Panc1 (cell line): ENCODE results near the gene TEX264.

Experiments used
- CTCF ChIP-seq: fragments of 450-650 bp; IDR thresholded peaks from 2 replicates; pipeline ENCODE4 v1.5.1; 2017; ENCODE audit warnings: mild to moderate bottlenecking
- POLR2AphosphoS5 ChIP-seq: IDR thresholded peaks from 2 replicates; pipeline ENCODE4 v1.6.1; 2012; ENCODE audit warnings: mild to moderate bottlenecking, low read depth, low read length, moderate library complexity
- SIN3A ChIP-seq: IDR thresholded peaks from 2 replicates; pipeline ENCODE4 v1.6.1; 2012; ENCODE audit warnings: low read depth, mild to moderate bottlenecking, low read length, moderate library complexity, borderline replicate concordance; ENCODE audit not compliant: insufficient read depth
- TCF7L2 ChIP-seq: IDR thresholded peaks from 2 replicates; pipeline ENCODE4 v1.6.1; 2011; ENCODE audit warnings: mild to moderate bottlenecking, low read depth, low read length, inconsistent platforms
- TF ChIP-seq, protein P1 (sequence below), 2 experiments: IDR thresholded peaks; 2 replicates each; pipeline ENCODE4 v1.6.1; 2011 to 2012; ENCODE audit warnings: low read depth in 2 of 2, control low read depth in 1 of 2, low read length in 1 of 2, mild to moderate bottlenecking in 1 of 2, moderate library complexity in 1 of 2; ENCODE audit not compliant: insufficient read depth in 1 of 2

DNA sequence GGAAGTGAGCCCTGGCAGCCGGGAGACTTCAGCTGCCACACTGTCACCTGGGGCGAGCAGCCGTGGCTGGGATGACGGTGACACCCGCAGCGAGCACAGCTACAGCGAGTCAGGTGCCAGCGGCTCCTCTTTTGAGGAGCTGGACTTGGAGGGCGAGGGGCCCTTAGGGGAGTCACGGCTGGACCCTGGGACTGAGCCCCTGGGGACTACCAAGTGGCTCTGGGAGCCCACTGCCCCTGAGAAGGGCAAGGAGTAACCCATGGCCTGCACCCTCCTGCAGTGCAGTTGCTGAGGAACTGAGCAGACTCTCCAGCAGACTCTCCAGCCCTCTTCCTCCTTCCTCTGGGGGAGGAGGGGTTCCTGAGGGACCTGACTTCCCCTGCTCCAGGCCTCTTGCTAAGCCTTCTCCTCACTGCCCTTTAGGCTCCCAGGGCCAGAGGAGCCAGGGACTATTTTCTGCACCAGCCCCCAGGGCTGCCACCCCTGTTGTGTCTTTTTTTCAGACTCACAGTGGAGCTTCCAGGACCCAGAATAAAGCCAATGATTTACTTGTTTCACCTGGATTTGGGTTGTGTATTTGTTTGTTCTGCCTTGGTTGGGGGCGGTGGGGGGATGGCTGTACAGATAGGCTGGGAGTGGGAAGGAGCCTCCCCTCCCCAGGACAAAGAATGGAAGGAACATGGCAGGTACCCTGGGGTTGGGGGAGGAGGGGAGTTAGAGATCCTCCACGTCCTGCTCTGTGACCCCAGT, 32.9 kb downstream of the TEX264 start:
- TF ChIP-seq POLR2AphosphoS5 (no peak), CTCF (no peak), TCF7L2 (no peak), SIN3A (no peak)
- TF ChIP-seq, protein P1, sequence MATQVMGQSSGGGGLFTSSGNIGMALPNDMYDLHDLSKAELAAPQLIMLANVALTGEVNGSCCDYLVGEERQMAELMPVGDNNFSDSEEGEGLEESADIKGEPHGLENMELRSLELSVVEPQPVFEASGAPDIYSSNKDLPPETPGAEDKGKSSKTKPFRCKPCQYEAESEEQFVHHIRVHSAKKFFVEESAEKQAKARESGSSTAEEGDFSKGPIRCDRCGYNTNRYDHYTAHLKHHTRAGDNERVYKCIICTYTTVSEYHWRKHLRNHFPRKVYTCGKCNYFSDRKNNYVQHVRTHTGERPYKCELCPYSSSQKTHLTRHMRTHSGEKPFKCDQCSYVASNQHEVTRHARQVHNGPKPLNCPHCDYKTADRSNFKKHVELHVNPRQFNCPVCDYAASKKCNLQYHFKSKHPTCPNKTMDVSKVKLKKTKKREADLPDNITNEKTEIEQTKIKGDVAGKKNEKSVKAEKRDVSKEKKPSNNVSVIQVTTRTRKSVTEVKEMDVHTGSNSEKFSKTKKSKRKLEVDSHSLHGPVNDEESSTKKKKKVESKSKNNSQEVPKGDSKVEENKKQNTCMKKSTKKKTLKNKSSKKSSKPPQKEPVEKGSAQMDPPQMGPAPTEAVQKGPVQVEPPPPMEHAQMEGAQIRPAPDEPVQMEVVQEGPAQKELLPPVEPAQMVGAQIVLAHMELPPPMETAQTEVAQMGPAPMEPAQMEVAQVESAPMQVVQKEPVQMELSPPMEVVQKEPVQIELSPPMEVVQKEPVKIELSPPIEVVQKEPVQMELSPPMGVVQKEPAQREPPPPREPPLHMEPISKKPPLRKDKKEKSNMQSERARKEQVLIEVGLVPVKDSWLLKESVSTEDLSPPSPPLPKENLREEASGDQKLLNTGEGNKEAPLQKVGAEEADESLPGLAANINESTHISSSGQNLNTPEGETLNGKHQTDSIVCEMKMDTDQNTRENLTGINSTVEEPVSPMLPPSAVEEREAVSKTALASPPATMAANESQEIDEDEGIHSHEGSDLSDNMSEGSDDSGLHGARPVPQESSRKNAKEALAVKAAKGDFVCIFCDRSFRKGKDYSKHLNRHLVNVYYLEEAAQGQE (IDR thresholded peaks at IDR 0.05; ENCODE audit: insufficient read depth in 1 of 2, low read depth in 2 of 2, low read length in 1 of 2), result no peak
